Middle frontal gyrus (tissue), 1 donor: ENCODE results near the gene CAND1.

Experiments
- DNase-seq: peaks from one replicate; pipeline ENCODE4 v3.0.0-alpha.2; 2015; ENCODE audit warnings: low spot score; ENCODE audit errors: extremely low spot score

CAND1 gene

DNA sequence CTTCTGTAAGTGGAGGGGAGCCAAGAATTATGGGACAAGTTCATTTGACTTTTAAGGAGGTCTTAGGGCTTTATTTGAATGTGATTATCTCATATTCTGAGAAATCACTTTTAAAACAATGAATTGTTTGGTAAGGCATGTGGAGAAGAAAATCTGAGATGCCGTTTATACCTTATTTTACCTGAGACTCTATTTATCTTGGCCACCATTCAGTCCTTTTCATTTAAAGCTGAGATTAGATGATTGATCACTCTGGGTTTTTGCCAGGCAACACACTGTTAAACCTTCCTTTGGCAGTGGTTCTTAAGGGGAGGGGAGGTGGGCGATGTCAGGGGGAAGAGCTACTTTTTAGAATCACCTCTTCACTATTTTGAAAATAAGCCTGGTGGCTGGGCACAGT, 11.4 kb downstream of the CAND1 start:
- no peak for DNase-seq

DNA sequence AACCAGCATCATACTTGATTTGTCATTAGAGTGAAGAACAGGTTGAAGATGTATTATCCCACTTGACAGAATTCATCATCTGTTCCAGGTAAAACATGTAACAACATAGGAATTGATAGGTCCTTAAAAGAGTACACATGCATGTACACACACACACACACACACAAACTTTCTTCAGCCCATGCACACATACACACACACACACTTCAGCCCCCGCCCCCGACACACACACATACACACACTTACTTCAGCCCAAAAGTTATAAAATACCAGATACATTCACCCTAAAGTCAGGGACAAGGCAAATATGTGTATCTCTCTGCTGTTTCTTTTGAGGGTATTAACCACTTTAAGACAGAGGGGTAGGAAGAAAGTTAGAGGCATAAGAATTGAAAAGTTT, 15.4 kb downstream of the CAND1 start:
- no peak for DNase-seq

DNA sequence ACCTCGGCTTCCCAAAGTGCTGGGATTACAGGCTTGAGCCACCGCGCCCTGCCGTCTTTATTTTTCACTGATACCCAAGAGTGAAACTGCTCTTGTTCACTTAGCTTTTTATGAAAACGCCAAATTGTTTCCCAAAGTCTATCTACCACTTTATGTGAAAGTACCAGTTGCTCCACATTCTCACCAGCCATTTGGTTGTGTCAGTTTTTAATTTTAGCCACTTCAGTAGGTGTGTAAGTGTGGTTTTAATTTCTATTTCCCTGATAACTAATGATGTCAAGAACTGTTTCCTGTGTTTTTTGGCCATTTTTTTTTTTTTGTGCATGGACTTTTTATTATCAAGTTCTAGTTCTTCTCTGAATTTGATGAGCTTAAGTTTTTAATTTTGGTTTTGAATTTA, 17.1 kb downstream of the CAND1 start:
- no peak for DNase-seq

DNA sequence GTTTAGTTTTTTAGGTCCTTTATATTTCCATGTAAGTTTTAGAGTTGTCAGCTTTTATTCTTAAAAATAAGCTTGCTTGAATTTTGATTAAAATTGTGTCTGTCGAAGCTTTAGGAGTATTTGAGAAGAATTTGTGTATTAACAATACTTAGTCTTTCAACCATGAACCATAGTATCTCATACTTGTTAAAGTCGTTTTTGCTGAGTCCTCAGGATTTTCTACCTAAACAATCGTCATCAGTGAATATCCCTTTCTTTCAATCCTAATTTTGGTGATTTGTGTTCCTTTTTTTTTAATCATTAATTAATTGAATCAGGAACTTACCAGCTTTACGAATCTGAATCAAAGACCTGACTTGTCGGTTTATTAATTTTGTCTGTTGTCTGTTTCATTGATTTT, 18.2 kb downstream of the CAND1 start:
- no peak for DNase-seq

DNA sequence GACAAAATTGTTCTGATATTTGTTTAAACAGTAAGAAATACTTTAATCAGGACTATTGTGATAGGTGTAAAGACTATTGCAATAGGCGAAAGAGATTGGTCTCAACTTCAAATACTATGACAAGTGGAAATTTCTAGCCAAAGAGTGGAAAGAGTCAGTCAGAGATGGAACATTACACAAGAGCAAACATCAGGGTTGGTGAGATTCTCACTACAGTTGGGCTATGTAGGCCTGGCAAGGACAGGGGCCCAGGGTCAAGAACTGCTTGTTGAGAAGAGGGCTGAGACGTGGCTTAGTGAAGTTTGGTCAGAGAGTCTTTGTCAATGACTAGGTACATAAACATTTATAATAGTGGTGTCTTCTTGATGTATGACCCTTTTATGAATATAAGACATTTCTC, 19.4 kb downstream of the CAND1 start:
- DNase-seq, result no peak

DNA sequence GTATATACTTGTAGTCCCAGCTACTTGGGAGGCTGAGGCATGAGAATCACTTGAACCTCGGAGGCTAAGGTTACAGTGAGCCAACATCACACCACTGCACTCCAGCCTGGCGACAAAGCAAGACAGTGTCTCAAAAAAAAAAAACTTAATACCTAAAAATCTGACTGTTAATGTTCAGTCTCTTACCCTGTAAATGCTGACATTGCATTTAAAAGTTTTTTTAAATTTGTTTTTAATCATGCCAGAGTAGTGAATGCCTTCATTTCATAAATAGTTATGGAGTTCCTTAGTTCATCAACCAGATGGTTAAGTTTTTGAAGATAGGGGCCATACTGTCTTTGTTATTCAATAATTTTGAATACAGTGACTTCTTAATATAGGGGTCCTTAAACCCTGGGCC, 21.2 kb downstream of the CAND1 start:
- no peak for DNase-seq

DNA sequence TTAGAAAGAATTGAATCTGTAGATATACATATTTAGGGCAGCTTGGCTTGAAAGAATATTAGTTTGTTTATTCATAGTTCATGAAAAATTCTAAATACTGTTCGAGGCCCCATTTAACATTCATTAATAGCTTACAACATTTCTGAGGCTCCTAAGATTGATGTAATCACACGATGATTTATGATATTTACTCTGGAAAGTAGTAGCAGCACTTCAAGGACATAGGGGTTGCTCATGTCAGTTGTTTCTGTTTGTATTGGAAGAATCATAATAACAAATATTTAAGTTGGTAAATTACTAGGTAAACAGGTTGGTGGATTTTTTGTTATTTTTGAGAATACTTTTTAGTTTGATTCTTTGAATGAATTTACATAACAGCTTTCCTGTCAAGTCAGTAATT, 30.4 kb downstream of the CAND1 start:
- no peak for DNase-seq

DNA sequence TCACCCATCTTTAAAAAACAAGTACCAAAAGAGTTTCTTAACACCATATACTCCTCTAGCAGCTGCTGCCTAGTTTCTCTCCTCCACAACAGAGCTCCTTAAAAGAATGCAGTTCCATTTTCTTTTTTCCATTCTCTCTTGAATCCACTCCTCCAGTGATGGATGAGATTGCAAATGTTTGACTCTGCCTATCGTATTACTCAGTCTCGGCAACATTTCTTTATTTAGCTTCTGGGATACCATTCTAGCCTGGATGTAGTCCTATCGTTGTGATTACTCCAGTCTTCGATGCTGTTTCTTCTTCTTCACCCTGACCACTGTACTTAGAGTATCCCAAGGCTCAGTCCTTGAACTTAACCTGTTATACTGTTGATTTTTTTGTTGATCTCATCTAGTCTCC, 30.8 kb downstream of the CAND1 start:
- DNase-seq, result no peak

DNA sequence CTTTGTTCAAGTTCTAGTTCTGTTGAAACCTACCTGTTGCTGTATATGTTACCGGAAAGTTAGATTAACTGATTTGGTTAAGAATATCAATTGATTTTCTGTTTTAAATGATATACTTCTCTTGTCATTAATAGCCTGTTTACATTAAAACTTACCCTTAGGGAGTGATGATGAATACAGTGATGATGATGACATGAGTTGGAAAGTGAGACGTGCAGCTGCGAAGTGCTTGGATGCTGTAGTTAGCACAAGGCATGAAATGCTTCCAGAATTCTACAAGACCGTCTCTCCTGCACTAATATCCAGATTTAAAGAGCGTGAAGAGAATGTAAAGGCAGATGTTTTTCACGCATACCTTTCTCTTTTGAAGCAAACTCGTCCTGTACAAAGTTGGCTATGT, 33.0 kb downstream of the CAND1 start:
- DNase-seq, result no peak

DNA sequence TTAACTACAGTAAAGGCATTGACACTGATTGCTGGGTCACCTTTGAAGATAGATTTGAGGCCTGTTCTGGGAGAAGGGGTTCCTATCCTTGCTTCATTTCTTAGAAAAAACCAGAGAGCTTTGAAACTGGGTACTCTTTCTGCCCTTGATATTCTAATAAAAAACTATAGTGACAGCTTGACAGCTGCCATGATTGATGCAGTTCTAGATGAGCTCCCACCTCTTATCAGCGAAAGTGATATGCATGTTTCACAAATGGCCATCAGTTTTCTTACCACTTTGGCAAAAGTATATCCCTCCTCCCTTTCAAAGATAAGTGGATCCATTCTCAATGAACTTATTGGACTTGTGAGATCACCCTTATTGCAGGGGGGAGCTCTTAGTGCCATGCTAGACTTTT, 36.4 kb downstream of the CAND1 start:
- DNase-seq, result no peak

DNA sequence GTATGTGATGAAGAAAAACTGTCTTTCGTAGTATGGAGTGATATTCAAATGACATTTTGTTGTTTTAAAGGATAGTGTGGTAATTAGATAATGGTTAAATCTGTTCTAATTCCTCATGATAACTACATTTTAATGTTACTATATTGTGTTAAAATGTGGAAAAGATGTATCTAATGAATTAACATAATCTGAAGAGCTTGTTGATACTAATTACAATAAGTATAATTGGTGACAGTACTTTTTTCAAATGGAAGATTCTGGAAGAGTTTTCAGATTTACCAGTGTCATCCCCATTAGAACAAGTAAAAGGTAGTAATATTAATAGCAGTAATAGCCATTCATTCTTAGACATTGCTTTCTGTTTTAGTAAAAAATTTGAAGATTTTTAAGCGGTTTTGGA, 37.6 kb downstream of the CAND1 start:
- DNase-seq, result no peak

DNA sequence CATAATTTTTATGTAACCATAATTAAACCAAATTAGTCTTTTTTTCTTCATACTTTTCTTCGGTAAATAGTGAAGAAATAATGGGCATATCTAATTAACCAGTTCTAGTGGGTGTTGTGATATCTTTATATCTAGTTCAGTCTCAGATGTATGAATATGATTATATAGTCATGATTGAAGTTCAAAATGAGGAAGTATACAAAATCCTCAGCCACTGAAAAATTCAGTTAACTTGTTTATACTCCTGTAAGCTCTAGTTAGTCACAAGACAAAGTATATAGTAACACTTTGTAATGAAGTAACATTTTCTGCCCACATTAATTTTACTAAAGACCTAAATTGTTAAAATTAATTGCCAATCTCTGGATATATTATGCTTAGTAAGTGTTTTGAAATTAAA, 46.5 kb downstream of the CAND1 start:
- no peak for DNase-seq

DNA sequence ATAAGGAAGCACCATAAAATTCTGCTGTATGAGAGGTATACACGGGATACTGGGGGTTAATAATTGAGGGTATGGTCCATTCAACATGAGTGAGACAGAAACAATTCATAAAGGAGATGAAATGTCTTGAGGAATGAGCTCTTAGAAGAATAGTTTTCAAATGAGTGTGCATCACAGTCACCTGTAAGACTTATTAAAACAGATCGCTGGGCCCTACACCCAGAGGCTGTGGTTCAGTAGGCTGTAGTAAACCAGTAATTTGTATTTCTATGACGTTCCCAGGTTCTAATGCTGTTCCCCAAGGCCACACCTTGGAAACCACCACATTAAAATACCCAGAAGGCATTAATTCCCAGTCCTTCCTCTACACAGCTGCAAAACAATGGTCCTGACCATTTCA, 49.6 kb downstream of the CAND1 start:
- DNase-seq, result no peak

DNA sequence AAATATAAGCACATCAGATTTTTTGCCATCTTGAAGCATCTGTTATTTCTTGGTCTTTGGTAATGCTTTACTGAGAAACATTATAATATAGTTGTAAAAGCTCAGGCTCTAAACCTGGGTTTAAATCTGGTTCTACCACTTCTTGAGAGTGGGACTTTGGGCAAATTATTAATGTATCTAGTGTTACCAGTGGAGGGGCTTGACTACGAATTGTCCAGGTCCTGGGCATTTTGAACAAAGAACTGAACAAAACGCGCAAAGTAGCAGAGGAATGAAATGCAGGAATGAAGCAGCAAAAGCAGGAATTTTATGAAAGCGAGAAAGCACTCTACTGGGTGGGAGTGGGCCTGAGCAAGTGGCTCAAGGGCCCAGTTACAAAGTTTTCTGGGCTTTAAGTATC, 50.8 kb downstream of the CAND1 start:
- no peak for DNase-seq

DNA sequence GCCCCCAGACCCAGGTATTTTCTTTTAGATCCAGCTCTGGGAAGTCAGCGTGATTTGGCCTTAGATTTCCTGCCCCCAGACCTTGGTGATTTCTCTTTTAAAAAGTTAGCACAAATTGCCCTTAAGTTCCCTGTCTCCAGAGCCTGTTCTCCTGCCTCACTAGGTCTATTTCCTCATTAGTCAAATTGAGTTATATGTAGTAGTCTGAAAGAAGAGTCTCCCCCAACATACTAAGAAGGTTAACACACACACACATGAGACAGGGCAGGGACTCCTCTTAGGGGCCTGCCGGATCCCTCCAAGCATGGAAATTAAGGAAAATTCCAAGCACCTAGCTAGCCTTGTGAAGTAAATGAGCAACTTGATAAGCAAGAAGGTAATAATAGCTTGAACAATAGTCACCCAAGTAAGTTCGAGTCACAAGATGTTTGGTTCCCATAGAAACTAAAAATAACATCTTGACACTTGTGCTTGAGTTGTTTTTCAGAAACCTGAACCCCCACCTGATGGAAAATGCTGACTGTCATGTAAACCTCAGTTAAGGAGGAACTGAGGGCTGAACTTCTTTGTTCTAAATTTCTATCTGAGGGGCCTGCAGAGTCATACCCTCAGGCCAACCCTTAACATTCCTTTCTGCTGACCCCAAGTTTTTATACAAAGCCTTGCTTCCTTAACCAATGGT, 51.6 kb downstream of the CAND1 start:
- DNase-seq, result no peak

DNA sequence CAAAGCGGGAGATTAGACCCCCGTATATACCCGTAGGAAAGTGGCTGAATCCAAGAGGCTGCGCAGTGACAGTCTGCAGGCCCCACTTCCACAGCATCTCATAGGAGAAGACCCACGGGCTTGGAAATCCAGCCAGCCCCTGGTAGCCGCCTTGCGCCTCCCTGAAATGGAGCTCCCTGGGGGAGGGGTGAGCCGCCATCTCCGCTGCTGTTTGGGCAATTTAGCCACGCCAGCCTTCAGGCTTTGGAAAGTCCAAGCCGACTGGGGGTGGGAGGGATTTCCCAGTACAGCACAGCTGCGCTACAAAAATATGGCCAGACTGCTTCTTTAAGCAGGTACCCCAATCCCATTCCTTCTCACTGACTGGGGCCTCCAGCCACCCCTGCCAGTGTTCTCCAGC, 53.4 kb downstream of the CAND1 start:
- DNase-seq, result no peak

DNA sequence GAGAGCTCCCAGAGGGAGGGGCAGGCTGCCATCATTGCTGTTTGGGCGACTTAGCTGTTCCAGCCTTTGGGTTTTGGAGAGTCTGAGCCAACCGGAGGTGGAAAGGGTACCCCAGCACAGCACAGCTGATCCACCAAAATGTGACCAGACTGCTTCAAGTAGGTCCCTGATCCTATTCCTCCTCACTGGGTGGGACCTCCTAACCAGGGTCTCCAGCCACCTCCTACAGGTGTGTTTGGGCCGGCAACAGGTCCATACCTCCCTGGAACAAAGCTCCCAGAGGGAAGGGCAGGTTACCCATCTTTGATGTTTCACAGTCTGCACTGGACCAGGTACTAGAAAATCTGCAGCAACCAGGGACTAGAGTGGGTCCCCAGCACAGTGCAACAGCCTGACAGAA, 53.8 kb downstream of the CAND1 start:
- no peak for DNase-seq

DNA sequence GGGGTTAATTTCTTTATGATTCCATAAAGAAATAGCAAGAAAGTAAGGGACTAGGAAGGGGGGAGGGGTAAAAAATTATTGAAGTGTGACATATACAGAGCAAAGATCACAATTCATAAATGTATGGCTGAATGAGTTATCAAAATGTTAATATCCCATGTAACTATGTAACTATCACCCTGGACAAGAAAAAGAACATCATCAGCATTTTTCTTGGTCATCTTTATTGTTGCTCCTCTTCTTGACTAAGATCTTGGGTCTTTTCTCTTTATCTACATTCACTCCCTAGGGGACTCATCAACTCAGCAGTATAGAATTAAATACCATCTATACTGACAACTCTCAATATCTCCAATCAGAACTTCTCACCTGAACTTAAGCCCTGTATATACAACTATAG, 57.5 kb downstream of the CAND1 start:
- DNase-seq, result no peak

DNA sequence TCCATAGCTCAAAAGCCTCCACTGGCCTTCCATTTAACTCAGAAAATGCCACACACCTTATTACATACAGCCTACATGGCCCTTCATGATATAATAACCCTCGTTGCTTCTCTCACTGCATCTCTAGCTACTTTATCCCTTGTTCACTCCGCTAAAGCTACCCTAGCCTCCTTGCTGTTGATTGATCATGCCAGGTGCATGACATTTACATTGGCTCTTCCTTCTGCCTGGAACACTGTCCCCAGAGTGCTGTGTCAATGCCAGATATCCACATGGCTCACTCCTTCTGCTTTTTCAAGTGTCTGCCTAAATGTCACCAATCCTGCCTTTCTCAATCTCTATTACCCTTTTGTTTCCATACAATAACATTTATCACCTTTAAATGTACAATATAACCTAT, 58.3 kb downstream of the CAND1 start:
- DNase-seq, result no peak

DNA sequence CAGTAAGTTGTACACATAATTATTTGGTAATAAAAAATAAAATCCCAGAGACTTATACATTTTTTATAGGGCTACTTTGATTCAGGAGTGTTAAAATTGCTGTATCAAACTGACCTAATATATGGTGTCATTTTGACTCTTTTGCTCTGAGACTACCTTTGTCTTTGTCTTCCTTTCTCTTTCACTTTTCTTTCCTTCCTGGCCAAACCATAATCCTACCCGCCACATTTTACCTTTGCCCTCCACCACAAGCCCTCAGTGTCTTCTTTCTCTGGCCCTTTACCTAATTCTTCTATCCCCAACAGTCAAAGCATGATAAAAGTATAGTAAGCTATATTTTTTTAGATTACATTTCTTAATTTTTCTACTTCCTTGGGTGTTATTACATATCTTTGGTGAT, 62.0 kb downstream of the CAND1 start:
- DNase-seq, result no peak

DNA sequence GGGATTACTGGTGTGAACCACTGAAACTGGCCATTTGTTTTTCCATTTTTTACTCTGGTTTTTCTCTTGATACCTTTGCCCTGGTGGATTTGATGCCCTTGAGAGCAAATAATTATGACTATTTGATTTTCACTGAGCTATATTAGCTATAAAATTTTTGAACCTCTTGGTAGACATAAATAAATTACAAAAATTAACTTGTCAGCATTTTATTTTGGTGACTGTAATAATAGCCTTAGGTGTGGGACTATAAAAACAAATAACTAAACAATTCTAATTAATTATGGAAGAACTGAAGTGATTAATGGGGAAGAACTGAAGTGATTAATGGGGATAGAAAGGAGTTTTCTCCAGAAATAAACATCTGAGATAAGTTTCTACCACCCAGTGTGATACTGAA, 62.7 kb downstream of the CAND1 start:
- no peak for DNase-seq

DNA sequence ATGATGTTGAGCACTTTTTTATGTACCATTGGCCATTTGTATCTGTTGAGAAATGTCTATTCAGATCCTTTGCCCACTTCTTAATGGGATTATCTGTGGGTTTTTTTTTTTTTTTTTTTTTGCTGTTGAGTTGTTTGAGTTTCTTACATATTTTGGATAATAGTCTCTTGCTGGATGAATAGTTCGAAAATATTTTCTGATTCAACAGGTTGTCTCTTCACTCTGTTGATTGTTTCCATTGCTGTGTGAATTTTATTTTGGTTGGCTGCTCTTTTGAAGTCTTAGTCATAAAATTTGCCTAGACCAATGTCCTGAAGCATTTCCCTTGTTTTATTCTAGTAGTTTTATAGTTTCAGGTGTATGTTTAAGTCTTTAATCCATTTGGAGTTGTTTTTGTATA, 64.5 kb downstream of the CAND1 start:
- no peak for DNase-seq

DNA sequence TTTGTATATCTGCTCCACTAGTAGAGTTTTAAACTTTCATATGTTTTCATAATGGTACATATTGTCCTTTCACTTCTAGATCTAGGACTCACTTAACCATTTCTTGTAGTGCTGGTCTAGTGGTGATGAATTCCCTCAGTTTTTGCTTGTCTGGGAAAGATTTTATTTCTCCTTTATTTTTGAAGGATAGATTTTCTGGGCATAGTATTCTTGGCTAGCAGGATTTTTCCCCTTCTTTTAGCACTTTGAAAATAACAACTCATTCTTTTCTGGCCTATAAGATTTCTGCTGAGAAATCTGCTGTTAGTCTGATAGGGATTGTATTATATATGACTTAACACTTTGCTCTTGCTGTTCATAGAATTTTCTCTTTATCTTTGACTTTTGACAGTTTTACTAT, 69.3 kb downstream of the CAND1 start:
- DNase-seq, result no peak

DNA sequence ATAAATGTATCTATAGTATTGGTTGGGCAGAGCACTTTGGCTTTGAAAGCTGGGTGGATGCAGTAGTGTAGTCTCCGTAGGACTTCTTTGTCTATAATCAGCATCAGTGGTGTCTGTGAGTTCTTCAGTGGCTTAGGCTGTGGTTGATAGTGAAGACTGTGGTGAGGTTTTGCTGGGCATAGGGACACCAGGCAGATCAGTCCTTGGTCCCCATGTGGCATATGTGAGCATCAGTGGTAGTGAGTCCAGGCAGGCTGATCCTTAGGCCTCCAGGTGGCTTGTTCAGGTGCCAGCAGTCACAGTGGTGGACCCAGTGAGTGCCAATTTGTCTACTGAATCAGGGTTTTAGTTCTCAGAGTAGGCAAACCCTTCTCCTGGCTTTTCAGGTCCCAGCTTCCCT, 70.4 kb downstream of the CAND1 start:
- DNase-seq, result no peak
